Measurements from ENCODE around the gene LRRC34.
A peak's percentile ranks its signal among the peaks of the same experiment; 100 is the strongest.

Gene LRRC34

DNA sequence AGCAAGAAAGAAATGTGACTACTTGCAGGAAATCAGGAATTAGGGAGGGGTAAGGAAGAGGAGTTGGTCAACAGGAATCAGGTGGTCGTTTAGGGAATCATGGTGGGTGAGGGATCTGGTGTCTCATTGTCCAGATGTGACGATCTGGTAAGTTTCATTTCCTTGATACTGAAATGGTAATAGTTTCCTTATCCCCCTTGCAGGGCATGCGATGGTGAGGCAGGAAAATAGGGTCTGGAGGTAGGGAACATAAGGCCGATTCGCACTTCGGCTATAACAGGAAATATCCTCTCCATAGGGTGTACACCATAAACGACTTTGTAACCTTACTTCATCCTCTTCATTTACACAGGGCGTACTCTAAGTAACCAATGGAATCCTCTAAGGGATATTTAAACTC, 574 bp upstream of the LRRC34 start:
- no peak for DNase-seq

DNA sequence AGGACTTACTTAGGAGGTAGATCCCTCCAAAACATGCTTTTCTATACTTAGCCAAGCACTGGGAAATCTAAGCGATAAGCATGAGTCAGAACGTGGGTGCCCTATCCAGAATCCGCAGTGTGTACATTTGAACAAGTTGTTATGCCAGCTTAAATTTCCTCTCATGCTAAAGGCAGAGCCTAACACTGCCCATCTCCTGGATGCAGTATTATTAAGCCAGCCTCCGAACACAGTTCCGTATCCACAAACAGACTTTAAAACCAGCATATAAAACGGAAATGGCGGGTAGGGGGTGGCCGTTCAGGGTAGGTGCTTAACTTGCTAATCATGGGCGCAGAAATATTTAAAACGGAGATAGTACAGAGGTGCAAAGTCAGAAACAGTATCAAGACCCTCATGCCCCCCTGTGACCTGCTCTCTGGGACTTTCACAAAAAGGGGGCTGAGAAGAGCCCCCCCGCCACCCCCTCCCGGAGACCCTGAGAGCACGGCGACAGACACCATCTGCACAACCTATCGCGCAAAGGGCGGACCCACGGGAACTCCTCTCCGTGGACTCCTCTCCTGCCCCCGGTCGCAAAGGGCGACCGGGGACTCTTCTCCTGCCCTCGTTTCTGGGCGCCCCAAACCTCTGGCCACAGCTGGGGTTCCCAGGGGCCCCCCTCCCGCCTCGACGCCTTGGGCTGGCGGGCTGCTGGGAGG, 923 bp downstream of the LRRC34 start:
- no peak for DNase-seq

DNA sequence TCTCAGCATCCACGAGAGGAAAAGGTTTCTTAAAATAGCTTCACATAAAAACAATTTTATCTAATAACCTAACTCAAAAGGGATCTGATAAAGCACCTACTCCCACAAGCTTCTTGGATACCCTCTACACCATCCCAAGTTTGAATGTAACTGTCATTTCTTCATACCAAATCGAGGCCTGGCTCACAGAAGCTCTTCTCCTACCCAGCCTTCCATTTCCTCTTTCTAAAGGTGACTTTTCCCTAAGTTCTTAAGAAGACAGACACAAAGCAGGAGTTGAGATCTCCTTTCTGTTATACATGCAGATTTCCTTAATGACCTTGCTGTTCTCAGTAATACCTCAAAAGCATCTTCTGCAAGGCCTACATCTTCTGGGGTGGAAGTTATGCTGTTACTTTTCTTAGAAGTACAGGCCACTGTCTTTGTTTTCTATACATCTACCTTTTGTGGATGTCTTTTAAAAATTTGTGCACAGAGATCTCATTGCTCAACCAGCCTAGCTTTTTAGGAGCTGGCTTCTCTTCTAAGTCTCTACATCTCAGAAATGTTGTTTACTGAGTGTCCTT, 3.4 kb downstream of the LRRC34 start:
- DNase-seq, result no peak

GRCh38 chr3:169804681-169805080, 8.0 kb downstream of the LRRC34 start:
- DNase-seq, result no peak

GRCh38 chr3:169792359-169792758, 20.3 kb downstream of the LRRC34 start:
- DNase-seq, result no peak

GRCh38 chr3:169790687-169791429, 21.8 kb downstream of the LRRC34 start:
- no peak for DNase-seq

GRCh38 chr3:169790219-169790618, 22.5 kb downstream of the LRRC34 start:
- DNase-seq, result no peak

DNA sequence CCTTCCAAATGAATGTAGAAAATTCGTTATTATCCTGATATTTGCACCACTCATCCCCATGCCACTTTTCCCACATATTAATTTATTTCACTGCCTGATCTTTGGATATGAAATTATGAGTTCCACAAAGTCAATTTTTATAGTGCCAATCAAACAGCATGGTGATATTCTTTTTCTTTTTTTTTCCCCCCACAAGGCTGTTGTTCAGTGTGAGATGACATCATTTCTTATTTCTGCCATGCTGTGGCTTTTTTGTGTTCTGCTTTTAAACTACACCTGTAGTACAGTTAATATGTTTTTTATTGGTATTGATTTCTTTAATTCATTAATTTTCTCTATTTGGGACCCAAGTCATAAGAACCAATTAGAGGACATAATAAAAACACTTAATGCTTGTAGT, 24.9 kb downstream of the LRRC34 start:
- no peak for DNase-seq

- no peak for DNase-seq
These were observed 25.6 kb downstream of the LRRC34 start for GRCh38 chr3:169787120-169787519.

DNA sequence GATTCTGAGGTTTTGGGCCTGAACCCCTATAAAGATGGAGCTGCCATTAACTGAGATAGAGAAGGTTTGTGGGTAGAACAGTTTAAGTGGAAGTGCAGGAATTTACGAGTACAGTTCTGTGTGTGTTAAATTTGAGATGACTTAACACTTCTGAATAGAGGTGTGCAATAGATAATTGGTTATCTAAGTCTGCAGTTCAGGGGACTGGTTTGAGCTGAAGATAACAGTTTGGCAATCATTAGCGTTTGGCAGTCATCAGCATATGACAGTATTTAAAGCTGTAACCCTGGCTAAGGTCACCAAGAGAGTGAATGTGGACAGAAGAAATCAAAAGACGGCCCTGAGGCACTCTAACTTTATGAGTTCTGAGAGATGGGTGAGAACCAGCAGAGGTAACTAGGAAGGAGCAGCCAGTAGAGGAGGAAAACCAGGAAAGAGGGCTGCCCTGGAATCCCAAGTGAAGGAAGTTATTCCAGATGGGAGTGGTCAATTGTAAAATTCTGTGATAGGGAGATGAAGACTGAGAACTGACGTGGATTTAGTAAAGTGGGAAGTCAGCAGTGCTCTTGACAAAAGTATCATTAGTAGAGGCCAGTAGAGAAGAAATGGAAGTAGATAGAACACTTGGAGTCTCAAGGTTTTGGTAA, 31.4 kb downstream of the LRRC34 start:
- DNase-seq, result no peak

DNA sequence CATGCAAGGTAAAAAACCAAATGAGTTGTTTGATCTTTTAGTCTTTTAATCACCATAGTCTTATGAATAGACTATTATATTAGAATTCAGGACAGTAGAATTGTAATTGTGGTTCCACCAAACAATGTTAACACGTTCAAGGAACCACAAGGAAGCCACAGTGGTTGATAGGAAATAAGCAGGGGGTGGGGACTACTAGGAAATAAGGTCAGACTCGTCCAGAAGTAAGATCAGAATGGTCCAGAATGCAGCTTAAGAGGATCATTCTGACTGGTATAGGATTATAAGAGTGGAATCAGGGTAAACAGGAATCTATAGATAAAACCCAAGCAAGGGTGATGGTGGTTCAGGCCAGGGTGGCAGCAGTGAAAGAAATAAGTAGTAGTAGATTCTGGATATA, 32.0 kb downstream of the LRRC34 start:
- DNase-seq, result no peak

GRCh38 chr3:169777822-169778221, 34.9 kb downstream of the LRRC34 start:
- DNase-seq, result no peak

- DNase-seq, result no peak
These were observed 38.5 kb downstream of the LRRC34 start for GRCh38 chr3:169774186-169774585.

GRCh38 chr3:169772897-169773816, 39.5 kb downstream of the LRRC34 start, which contains the start of gene MYNN:
Gene MYNN, plus strand, starts transcription at chr3:169773396. Its CDS starts 900 bp downstream, at chr3:169774296.
- DNase-seq, result peak; percentile 94

GRCh38 chr3:169772305-169772896, 40.3 kb downstream of the LRRC34 start:
- no peak for DNase-seq

DNA sequence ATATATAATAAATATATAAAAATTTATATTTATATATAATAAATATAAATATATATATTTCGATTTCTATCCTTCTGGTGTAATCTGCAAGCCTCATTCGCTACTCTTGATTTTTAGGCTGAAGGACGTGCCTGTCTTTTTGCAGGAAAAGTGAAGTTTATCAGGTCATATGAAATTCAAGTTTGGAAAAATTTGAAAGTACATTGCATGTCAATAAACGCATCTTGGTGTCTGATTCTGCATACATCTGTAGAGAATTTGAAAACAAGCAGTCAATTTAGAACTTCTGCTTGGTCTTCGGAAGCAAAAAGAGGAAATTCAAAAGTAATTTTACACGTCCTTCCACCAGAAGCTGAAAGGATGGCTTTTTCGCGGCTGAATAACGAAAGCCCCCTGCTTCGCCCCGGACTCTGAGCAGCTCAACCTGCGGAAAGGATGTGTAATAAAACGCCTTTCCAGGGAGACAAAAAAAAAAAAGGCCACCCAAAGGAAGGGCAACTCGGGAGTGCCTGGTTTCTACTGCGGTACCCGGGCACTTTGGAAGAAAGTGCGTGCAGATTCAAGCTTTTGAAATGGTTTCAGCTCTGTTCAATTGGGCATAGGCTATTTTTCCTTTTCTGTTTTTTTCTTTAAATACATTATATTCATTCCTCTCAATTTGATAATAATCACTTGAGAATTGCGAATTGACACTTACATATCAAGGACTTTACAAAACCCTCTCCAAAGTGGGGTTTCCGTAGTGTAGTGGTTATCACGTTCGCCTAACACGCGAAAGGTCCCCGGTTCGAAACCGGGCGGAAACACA, 41.0 kb downstream of the LRRC34 start:
- peak; percentile 67 for DNase-seq

- DNase-seq, result peak; percentile 78
These were observed 43.2 kb downstream of the LRRC34 start, which contains the start of gene ACTRT3 for GRCh38 chr3:169769287-169770181. Gene ACTRT3, minus strand, starts transcription at chr3:169769561. Its CDS starts 41 bp downstream, at chr3:169769520.

DNA sequence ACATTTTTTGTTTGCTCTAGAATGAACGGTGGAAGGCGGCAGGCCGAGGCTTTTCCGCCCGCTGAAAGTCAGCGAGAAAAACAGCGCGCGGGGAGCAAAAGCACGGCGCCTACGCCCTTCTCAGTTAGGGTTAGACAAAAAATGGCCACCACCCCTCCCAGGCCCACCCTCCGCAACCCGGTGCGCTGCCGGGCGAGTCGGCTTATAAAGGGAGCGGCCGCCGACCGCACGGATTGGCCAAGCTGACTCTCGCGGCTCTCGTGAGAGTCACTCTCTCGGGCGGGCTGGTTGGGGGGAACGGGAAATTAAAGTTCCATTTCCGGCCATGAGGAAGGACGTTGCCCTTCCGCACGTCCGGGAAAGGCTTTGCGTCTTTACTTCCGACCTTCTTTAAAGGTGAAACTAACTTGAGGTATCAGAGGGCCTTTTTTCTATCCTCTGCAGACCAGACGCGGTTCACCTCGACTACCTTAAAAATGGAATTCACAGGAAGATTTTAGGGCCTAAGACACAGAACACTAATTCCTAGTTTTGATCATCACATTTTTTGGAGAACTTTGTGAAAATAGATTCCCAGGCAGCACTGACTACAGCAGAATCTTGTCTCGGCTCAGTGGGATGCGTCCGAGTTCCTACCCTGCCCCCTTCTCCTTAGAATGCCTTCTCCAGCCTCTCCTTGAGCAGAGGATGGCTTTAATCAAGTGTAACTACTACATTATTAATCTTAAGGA, 47.7 kb downstream of the LRRC34 start, which contains the start of gene TERC:
Gene TERC (minus strand): TSS at position 179 of the 731 bp plus-strand sequence.
- DNase-seq, result peak; percentile 94

DNA sequence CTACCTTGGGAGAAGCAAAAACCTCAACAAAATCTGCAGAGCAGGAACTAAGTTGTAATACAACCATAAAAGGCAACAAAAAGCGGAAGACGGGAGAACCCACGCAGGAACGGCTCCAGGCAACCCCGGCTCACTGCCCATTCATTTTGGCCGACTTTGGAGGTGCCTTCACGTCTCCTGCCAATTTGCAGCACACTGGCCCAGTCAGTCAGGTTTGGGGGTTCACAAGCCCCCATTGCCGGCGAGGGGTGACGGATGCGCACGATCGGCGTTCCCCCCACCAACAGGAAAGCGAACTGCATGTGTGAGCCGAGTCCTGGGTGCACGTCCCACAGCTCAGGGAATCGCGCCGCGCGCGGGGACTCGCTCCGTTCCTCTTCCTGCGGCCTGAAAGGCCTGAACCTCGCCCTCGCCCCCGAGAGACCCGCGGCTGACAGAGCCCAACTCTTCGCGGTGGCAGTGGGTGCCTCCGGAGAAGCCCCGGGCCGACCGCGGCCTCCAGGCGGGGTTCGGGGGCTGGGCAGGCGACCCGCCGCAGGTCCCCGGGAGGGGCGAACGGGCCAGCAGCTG, 48.3 kb downstream of the LRRC34 start:
- peak; percentile 78 for DNase-seq

Data from activated CD4-positive, alpha-beta T cell treated with anti-CD3 and anti-CD28 coated beads for 48 hours (primary cell).